HEK293 (cell line): ENCODE data around the gene MS4A10.
A peak's percentile ranks its signal among the peaks of the same experiment; 100 is the strongest.

Experiments
- BCL11B ChIP-seq: fragments of 450-650 bp; formaldehyde crosslinking; IDR thresholded peaks from 2 replicates; pipeline ENCODE4 v1.5.1; 2016; ENCODE audit warnings: low read depth, missing biosample characterization, missing genetic modification characterization
- EGR2 ChIP-seq: fragments of 450-650 bp; formaldehyde crosslinking; IDR thresholded peaks from 2 replicates; pipeline ENCODE4 v1.5.1; 2016; ENCODE audit warnings: low read depth, missing biosample characterization, missing genetic modification characterization
- HOXA7 ChIP-seq: sonication (generic); formaldehyde crosslinking; IDR thresholded peaks from 2 replicates; pipeline ENCODE4 v1.8.1; 2022; ENCODE audit warnings: missing genetic modification reagents, borderline replicate concordance
- KLF16 ChIP-seq: fragments of 450-650 bp; formaldehyde crosslinking; IDR thresholded peaks from 2 replicates; pipeline ENCODE4 v1.5.1; 2017; ENCODE audit warnings: missing biosample characterization, missing genetic modification characterization
- MZF1 ChIP-seq: fragments of 450-650 bp; formaldehyde crosslinking; IDR thresholded peaks from 2 replicates; pipeline ENCODE4 v1.5.1; 2017; ENCODE audit warnings: missing biosample characterization, missing genetic modification characterization, borderline replicate concordance
- PRDM2 ChIP-seq: fragments of 450-650 bp; formaldehyde crosslinking; IDR thresholded peaks from 2 replicates; pipeline ENCODE4 v1.5.1; 2016; ENCODE audit warnings: missing biosample characterization, missing genetic modification characterization, borderline replicate concordance
- REST ChIP-seq: fragments of 450-650 bp; formaldehyde crosslinking; IDR thresholded peaks from 2 replicates; pipeline ENCODE4 v1.5.1; 2016; ENCODE audit warnings: missing biosample characterization, missing genetic modification characterization
- SALL2 ChIP-seq: fragments of 450-650 bp; formaldehyde crosslinking; IDR thresholded peaks from 2 replicates; pipeline ENCODE4 v1.5.0; 2017; ENCODE audit warnings: missing biosample characterization, mild to moderate bottlenecking, missing genetic modification characterization, borderline replicate concordance
- YY1 ChIP-seq: fragments of 450-650 bp; formaldehyde crosslinking; IDR thresholded peaks from 2 replicates; pipeline ENCODE4 v1.5.1; 2018; ENCODE audit warnings: missing biosample characterization, missing genetic modification characterization
- ZBTB20 ChIP-seq: fragments of 450-650 bp; formaldehyde crosslinking; IDR thresholded peaks from 2 replicates; pipeline ENCODE4 v1.5.1; 2016; ENCODE audit warnings: missing biosample characterization, missing genetic modification characterization
- ZEB2 ChIP-seq: fragments of 450-650 bp; formaldehyde crosslinking; IDR thresholded peaks from 2 replicates; pipeline ENCODE4 v1.5.1; 2016; ENCODE audit warnings: missing biosample characterization, missing genetic modification characterization
- ZNF146 ChIP-seq: fragments of 450-650 bp; formaldehyde crosslinking; IDR thresholded peaks from 2 replicates; pipeline ENCODE4 v1.5.1; 2016; ENCODE audit warnings: missing biosample characterization, missing genetic modification characterization
- ZNF350 ChIP-seq: fragments of 450-650 bp; formaldehyde crosslinking; IDR thresholded peaks from 2 replicates; pipeline ENCODE4 v1.5.0; 2017; ENCODE audit warnings: missing biosample characterization, mild to moderate bottlenecking, missing genetic modification characterization
- ZNF362 ChIP-seq: fragments of 450-650 bp; formaldehyde crosslinking; IDR thresholded peaks from 2 replicates; pipeline ENCODE4 v1.5.1; 2016; ENCODE audit warnings: missing biosample characterization, missing genetic modification characterization
- ZNF391 ChIP-seq: fragments of 450-650 bp; formaldehyde crosslinking; IDR thresholded peaks from 2 replicates; pipeline ENCODE4 v1.5.1; 2016; ENCODE audit warnings: low read depth, missing biosample characterization, missing genetic modification characterization, borderline replicate concordance
- ZNF48 ChIP-seq: fragments of 450-650 bp; formaldehyde crosslinking; IDR thresholded peaks from 2 replicates; pipeline ENCODE4 v1.5.1; 2016; ENCODE audit warnings: missing biosample characterization, missing genetic modification characterization
- ZNF488 ChIP-seq: fragments of 450-650 bp; formaldehyde crosslinking; IDR thresholded peaks from 2 replicates; pipeline ENCODE4 v1.5.1; 2016; ENCODE audit warnings: missing biosample characterization, missing genetic modification characterization
- ZNF548 ChIP-seq: fragments of 450-650 bp; formaldehyde crosslinking; IDR thresholded peaks from 2 replicates; pipeline ENCODE4 v1.5.1; 2016; ENCODE audit warnings: missing biosample characterization, missing genetic modification characterization
- ZNF560 ChIP-seq: fragments of 450-650 bp; formaldehyde crosslinking; IDR thresholded peaks from 2 replicates; pipeline ENCODE4 v1.5.1; 2017; ENCODE audit warnings: missing biosample characterization, missing genetic modification characterization, borderline replicate concordance
- ZNF571 ChIP-seq: fragments of 450-650 bp; formaldehyde crosslinking; IDR thresholded peaks from 2 replicates; pipeline ENCODE4 v1.5.0; 2017; ENCODE audit warnings: missing biosample characterization, missing genetic modification characterization
- ZNF639 ChIP-seq: fragments of 450-650 bp; formaldehyde crosslinking; IDR thresholded peaks from 2 replicates; pipeline ENCODE4 v1.5.1; 2016; ENCODE audit warnings: missing biosample characterization, missing genetic modification characterization
- ZNF747 ChIP-seq: fragments of 450-650 bp; formaldehyde crosslinking; IDR thresholded peaks from 2 replicates; pipeline ENCODE4 v1.5.1; 2016; ENCODE audit warnings: missing biosample characterization, missing genetic modification characterization
- ZNF768 ChIP-seq: fragments of 450-650 bp; formaldehyde crosslinking; IDR thresholded peaks from 2 replicates; pipeline ENCODE4 v1.5.1; 2018; ENCODE audit warnings: missing biosample characterization, mild to moderate bottlenecking, missing genetic modification characterization
- ZNF777 ChIP-seq: fragments of 450-650 bp; formaldehyde crosslinking; IDR thresholded peaks from 2 replicates; pipeline ENCODE4 v1.5.1; 2017; ENCODE audit warnings: missing biosample characterization, missing genetic modification characterization, borderline replicate concordance
- ZNF785 ChIP-seq: fragments of 450-650 bp; formaldehyde crosslinking; IDR thresholded peaks from 2 replicates; pipeline ENCODE4 v1.5.1; 2016; ENCODE audit warnings: missing biosample characterization, missing genetic modification characterization

The MS4A10 gene

GRCh38 chr11:60841797-60842667, 56.9 kb downstream of the MS4A10 start, which contains the start of gene CCDC86 (continued):
- TF ChIP-seq ZNF362 (tag by site-specific recombination) (no peak), YY1 (tag by site-specific recombination) (peak; percentile 94), REST (tag by site-specific recombination) (no peak), ZEB2 (tag by site-specific recombination) (peak; percentile 51; the same call in 1 of the 2 replicates), ZNF768 (no peak), ZNF571 (tag by site-specific recombination) (no peak), KLF16 (tag by site-specific recombination) (peak; percentile 73), ZNF488 (tag by site-specific recombination) (no peak), ZNF785 (tag by site-specific recombination) (no peak), ZNF560 (tag by site-specific recombination) (no peak), ZNF777 (tag by site-specific recombination) (no peak), ZNF747 (no peak), ZNF48 (tag by site-specific recombination) (no peak), MZF1 (tag by site-specific recombination) (no peak), ZNF548 (tag by site-specific recombination) (no peak), ZNF391 (0 out of 2 replicates have a peak, but pooled peaks have one; percentile 41), EGR2 (peak; percentile 28; the same call in 1 of the 2 replicates), ZNF146 (tag by site-specific recombination) (no peak), ZNF639 (tag by site-specific recombination) (peak; percentile 93), BCL11B (tag by site-specific recombination) (no peak), SALL2 (no peak), ZBTB20 (peak; percentile 21; the same call in 1 of the 2 replicates), ZNF350 (tag by site-specific recombination) (no peak), PRDM2 (no peak), HOXA7 (CRISPR knock-in tag) (no peak)
